Activated T-helper 1 cell treated with anti-CD3 and anti-CD28 coated beads, Interleukin-12 subunit alpha, Interleukin-12 subunit beta, Interleukin-2, Interleukin-4 antibody, amounts not matched to agents 30 ng/mL and 10 ng/mL and 1 ng/mL, durations not matched to agents 14 hours and 24 hours and 36 hours (primary cell): Measurements from ENCODE around the gene HIGD1C. TPM values are rescaled to one million over a fixed set of nuclear protein-coding genes. Genes with fewer than 3 reads are reported as not detected.

Experiments
- DNase-seq: peaks from one replicate; pipeline ENCODE4 v3.0.0; 2021; ENCODE audit warnings: low spot score
- H3K27ac Mint-ChIP-seq: one replicate; pipeline ENCODE4 v1.8.0; 2021; ENCODE audit warnings: mild to moderate bottlenecking, mixed read lengths
- H3K27me3 Mint-ChIP-seq: one replicate; pipeline ENCODE4 v1.8.0; 2022; ENCODE audit warnings: mild to moderate bottlenecking, moderate library complexity, mixed read lengths; ENCODE audit not compliant: insufficient read depth
- H3K36me3 Mint-ChIP-seq: one replicate; pipeline ENCODE4 v1.8.0; 2021; ENCODE audit warnings: low read depth, mixed read lengths
- H3K4me1 Mint-ChIP-seq: one replicate; pipeline ENCODE4 v1.8.0; 2021; ENCODE audit warnings: low read depth, mixed read lengths
- H3K4me3 Mint-ChIP-seq: one replicate; pipeline ENCODE4 v1.8.0; 2021; ENCODE audit warnings: mild to moderate bottlenecking, moderate library complexity, mixed read lengths
- H3K9me3 Mint-ChIP-seq: one replicate; pipeline ENCODE4 v1.8.0; 2021; ENCODE audit warnings: mixed read lengths
- intact Hi-C: fragments of 100-400 bp; cut with micrococcal nuclease; formaldehyde crosslinking; loops from one replicate; pipeline ENCODE4 v1.15.1; 2024
- total RNA-seq: library from RNA; stranded (reverse); gene quantifications from 2 replicates; pipeline ENCODE4 v1.2.3, GENCODE V29; 2022

HIGD1C gene
- total RNA-seq, 1 donor from 2014 or later: not detected

- Mint-ChIP-seq H3K9me3 (no peaks in the 10 kb centered on the region), H3K4me1 (peaks cover 27% of the 10 kb centered on the region), H3K36me3 (peaks cover 56% of the 10 kb centered on the region), H3K27me3 (no peaks in the 10 kb centered on the region), H3K4me3 (no peak overlapping the region), H3K27ac (peak overlapping the region; percentile 13)
- DNase-seq: no peak
- intact Hi-C loops: no loop called here
Measured at GRCh38 chr12:50991291-50991690, 38.9 kb downstream of the HIGD1C start.

- intact Hi-C loops: no loop called here
- Mint-ChIP-seq H3K27ac (no peak overlapping the region), H3K9me3 (no peaks in the 10 kb centered on the region), H3K4me3 (no peak overlapping the region), H3K36me3 (peaks cover 55% of the 10 kb centered on the region), H3K27me3 (no peaks in the 10 kb centered on the region), H3K4me1 (peaks cover 13% of the 10 kb centered on the region)
- no peak for DNase-seq
Measured at GRCh38 chr12:50992819-50993218, 40.5 kb downstream of the HIGD1C start.

GRCh38 chr12:50999093-50999492 is 46.7 kb downstream of the HIGD1C start:
- Mint-ChIP-seq H3K9me3 (no peaks in the 10 kb centered on the region), H3K4me1 (peaks cover 20% of the 10 kb centered on the region), H3K27me3 (no peaks in the 10 kb centered on the region), H3K36me3 (peaks cover 39% of the 10 kb centered on the region), H3K4me3 (no peak overlapping the region), H3K27ac (no peak overlapping the region)
- intact Hi-C loops: no loop called here
- no peak for DNase-seq

- no peak overlapping the region for H3K27ac Mint-ChIP-seq
- no peaks in the 10 kb centered on the region for H3K9me3 Mint-ChIP-seq
- peaks cover 34% of the 10 kb centered on the region for H3K36me3 Mint-ChIP-seq
- no peak for DNase-seq
- H3K4me1 Mint-ChIP-seq: peaks cover 20% of the 10 kb centered on the region
- H3K4me3 Mint-ChIP-seq: no peak overlapping the region
- H3K27me3 Mint-ChIP-seq: no peaks in the 10 kb centered on the region
- intact Hi-C loops: no loop called here
Measured at GRCh38 chr12:51000245-51000644, 47.9 kb downstream of the HIGD1C start.

- H3K36me3 Mint-ChIP-seq: peaks cover 34% of the 10 kb centered on the region
- H3K4me3 Mint-ChIP-seq: no peak overlapping the region
- intact Hi-C loops: no loop called here
- H3K9me3 Mint-ChIP-seq: no peaks in the 10 kb centered on the region
- H3K27me3 Mint-ChIP-seq: no peaks in the 10 kb centered on the region
- no peak overlapping the region for H3K27ac Mint-ChIP-seq
- no peak for DNase-seq
- H3K4me1 Mint-ChIP-seq: peaks cover 20% of the 10 kb centered on the region
Measured at GRCh38 chr12:51001799-51002198, 49.5 kb downstream of the HIGD1C start.

GRCh38 chr12:51004504-51004903 is 52.2 kb downstream of the HIGD1C start:
- no peak for DNase-seq
- intact Hi-C loops: no loop called here
- H3K36me3 Mint-ChIP-seq: peaks cover 32% of the 10 kb centered on the region
- H3K27me3 Mint-ChIP-seq: no peaks in the 10 kb centered on the region
- H3K9me3 Mint-ChIP-seq: no peaks in the 10 kb centered on the region
- H3K27ac Mint-ChIP-seq: no peak overlapping the region
- peaks cover 19% of the 10 kb centered on the region for H3K4me1 Mint-ChIP-seq
- no peak overlapping the region for H3K4me3 Mint-ChIP-seq

GRCh38 chr12:51005030-51005429 is 52.7 kb downstream of the HIGD1C start:
- Mint-ChIP-seq H3K27ac (no peak overlapping the region), H3K4me1 (peaks cover 17% of the 10 kb centered on the region), H3K4me3 (no peak overlapping the region), H3K36me3 (peaks cover 28% of the 10 kb centered on the region), H3K27me3 (no peaks in the 10 kb centered on the region), H3K9me3 (no peaks in the 10 kb centered on the region)
- intact Hi-C loops: no loop called here
- DNase-seq: no peak

GRCh38 chr12:51005671-51006070 is 53.3 kb downstream of the HIGD1C start:
- H3K4me3 Mint-ChIP-seq: no peak overlapping the region
- no peak for DNase-seq
- intact Hi-C loops: no loop called here
- no peak overlapping the region for H3K27ac Mint-ChIP-seq
- H3K4me1 Mint-ChIP-seq: peaks cover 15% of the 10 kb centered on the region
- no peaks in the 10 kb centered on the region for H3K27me3 Mint-ChIP-seq
- H3K36me3 Mint-ChIP-seq: peaks cover 22% of the 10 kb centered on the region
- H3K9me3 Mint-ChIP-seq: no peaks in the 10 kb centered on the region

GRCh38 chr12:51008329-51009055 is 56.1 kb downstream of the HIGD1C start:
- H3K4me1 Mint-ChIP-seq: peaks cover 28% of the 10 kb centered on the region
- peaks cover 20% of the 10 kb centered on the region for H3K36me3 Mint-ChIP-seq
- DNase-seq: no peak
- H3K27ac Mint-ChIP-seq: peak overlapping the region; percentile 75
- peak overlapping the region; percentile 6 for H3K4me3 Mint-ChIP-seq
- intact Hi-C loops: loop anchor here (1.0 kb wide), 1 partner anchor 18 kb away; the partner anchor contains the start of gene SLC11A2
- H3K9me3 Mint-ChIP-seq: no peaks in the 10 kb centered on the region
- H3K27me3 Mint-ChIP-seq: no peaks in the 10 kb centered on the region

- peaks cover 28% of the 10 kb centered on the region for H3K4me1 Mint-ChIP-seq
- peak overlapping the region; percentile 6 for H3K4me3 Mint-ChIP-seq
- peak; percentile 28 for DNase-seq
- peak overlapping the region; percentile 75 for H3K27ac Mint-ChIP-seq
- no peaks in the 10 kb centered on the region for H3K9me3 Mint-ChIP-seq
- H3K36me3 Mint-ChIP-seq: peaks cover 20% of the 10 kb centered on the region
- H3K27me3 Mint-ChIP-seq: no peaks in the 10 kb centered on the region
- intact Hi-C loops: loop anchor here (1.0 kb wide), 1 partner anchor 17 kb away; the partner anchor contains the start of gene SLC11A2
Measured at GRCh38 chr12:51009056-51009440, 56.7 kb downstream of the HIGD1C start.

- Mint-ChIP-seq H3K27ac (no peak overlapping the region), H3K4me1 (peaks cover 28% of the 10 kb centered on the region), H3K9me3 (no peaks in the 10 kb centered on the region), H3K36me3 (peaks cover 8% of the 10 kb centered on the region), H3K27me3 (no peaks in the 10 kb centered on the region), H3K4me3 (no peak overlapping the region)
- DNase-seq: no peak
- intact Hi-C loops: no loop called here
Measured at GRCh38 chr12:51011955-51012354, 59.6 kb downstream of the HIGD1C start.

- H3K4me3 Mint-ChIP-seq: no peak overlapping the region
- H3K36me3 Mint-ChIP-seq: peaks cover 8% of the 10 kb centered on the region
- peaks cover 33% of the 10 kb centered on the region for H3K4me1 Mint-ChIP-seq
- no peaks in the 10 kb centered on the region for H3K27me3 Mint-ChIP-seq
- H3K27ac Mint-ChIP-seq: no peak overlapping the region
- intact Hi-C loops: no loop called here
- H3K9me3 Mint-ChIP-seq: no peaks in the 10 kb centered on the region
- no peak for DNase-seq
Measured at GRCh38 chr12:51012570-51013236, 60.4 kb downstream of the HIGD1C start.

GRCh38 chr12:51013441-51013840 is 61.1 kb downstream of the HIGD1C start:
- Mint-ChIP-seq H3K27me3 (no peaks in the 10 kb centered on the region), H3K4me1 (peaks cover 33% of the 10 kb centered on the region), H3K4me3 (no peak overlapping the region), H3K27ac (no peak overlapping the region), H3K36me3 (peaks cover 6% of the 10 kb centered on the region), H3K9me3 (no peaks in the 10 kb centered on the region)
- DNase-seq: no peak
- intact Hi-C loops: no loop called here
